ENCODE data around the gene COPS7B. TPM values are rescaled to one million over a fixed set of nuclear protein-coding genes. Genes with fewer than 3 reads are reported as not detected.

COPS7B gene
- total and polyA plus RNA-seq, 10 of the 15 experiments (the other 5 are each of a cell fraction or from before 2014, with no cell fraction given): 6.3 to 58.8 (median 40.4) TPM

DNA sequence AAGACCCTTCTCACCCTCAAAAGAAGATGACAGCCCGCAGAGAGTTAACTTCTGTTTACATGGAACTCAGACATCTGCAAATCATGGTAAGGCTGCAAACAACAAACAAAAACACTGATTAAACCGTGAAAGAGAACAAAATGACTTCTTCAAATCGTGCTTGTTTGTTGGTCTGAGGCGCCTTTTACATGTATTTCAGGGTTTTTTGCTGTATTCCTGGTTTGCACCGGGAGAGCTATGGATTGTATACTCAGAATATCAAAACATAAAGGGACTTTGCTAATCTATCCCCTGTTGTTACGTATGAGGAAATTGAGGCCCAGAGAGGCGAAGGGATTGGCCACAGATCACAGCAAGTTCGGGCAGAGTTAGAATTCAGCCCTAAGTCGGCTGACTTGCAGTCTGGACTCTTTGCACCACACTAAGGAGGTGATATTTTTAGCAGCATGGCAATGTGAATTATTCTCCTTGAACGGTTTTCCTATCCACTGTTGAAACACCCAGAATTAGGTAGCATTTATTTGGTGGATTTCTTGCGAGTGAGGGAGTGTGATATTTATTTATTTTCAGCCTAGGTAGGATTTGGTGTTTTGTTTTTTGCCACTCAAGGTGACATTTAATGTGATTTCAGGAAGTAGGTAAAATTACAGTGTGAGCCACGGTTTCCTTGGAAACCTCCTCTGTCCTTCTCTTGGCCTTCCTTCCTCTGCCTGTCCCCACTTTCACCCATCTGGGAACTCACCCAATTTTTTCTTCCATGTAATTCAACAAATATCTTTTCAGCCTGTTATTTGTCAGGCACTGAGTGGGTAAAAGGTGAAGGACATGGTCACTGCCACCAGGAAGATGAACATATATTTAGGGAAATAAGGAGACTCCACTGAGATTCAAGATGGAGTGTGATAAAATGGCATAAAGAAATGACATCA lies 4.2 kb upstream of the COPS7B start:
- ChIA-PET CTCF (interaction anchor here (1.7 kb wide), 1 partner anchor 75 kb away, joined by 4 read pairs; no protein-coding TSS in a partner anchor), RAD21 (ENCODE audit: unreplicated experiment) (interaction anchor here (1.4 kb wide), 1 partner anchor 12 kb away, joined by 4 read pairs; no protein-coding TSS in a partner anchor), POLR2A (interaction anchor here (0.5 to 2.4 kb wide), 5 partner anchors 10 to 177 kb away, joined by 3 to 9 read pairs (median 7); no protein-coding TSS in a partner anchor), SMC1A (ENCODE audit: uncharacterized antibody, unreplicated experiment) (interaction anchor here (1.0 to 1.4 kb wide), 3 partner anchors 17 to 61 kb away, joined by 3 to 5 read pairs (median 4); no protein-coding TSS in a partner anchor)
- H3K4me1 ChIP-seq (ENCODE audit: control insufficient read depth, insufficient read depth, low read length): peaks cover 10% of the 10 kb centered on the region
- BruUV-seq (replicated peaks): TSS peak; percentile 78
- intact Hi-C loops (cut with micrococcal nuclease; ENCODE audit: unreplicated experiment) (loop anchor here (1.0 to 2.0 kb wide), 5 partner anchors 13 to 170 kb away; partner anchors contain the start of gene PTMA), in situ Hi-C loops (cut with MboI) (no loop called here)
- FAIRE-seq: no peak
- no peaks in the 10 kb centered on the region for H3K9me3 ChIP-seq (replicated peaks; ENCODE audit: control insufficient read depth, insufficient read depth, low read length)
- H3K79me2 ChIP-seq (ENCODE audit: control insufficient read depth, insufficient read depth, low read length): peaks cover 37% of the 10 kb centered on the region
- no peaks in the 10 kb centered on the region for H3K27me3 ChIP-seq (replicated peaks in 1 of 2; ENCODE audit: control insufficient read depth in 2 of 2, insufficient read depth in 2 of 2, low read length in 1 of 2)
- peak overlapping the region; percentile 78 for H3K27ac ChIP-seq (ENCODE audit: control insufficient read depth, insufficient read depth)
- no peak for ATAC-seq
- peak overlapping the region; percentile 87 for H3K4me2 ChIP-seq (ENCODE audit: control insufficient read depth, insufficient read depth)
- no peaks in the 10 kb centered on the region; the same call in 1 of the 2 replicates for H4K20me1 ChIP-seq (ENCODE audit: control insufficient read depth, insufficient read depth)
- DNase-seq (ENCODE audit: low read depth, low spot score): peak; percentile 23
- peak overlapping the region; percentile 100 for H2AFZ ChIP-seq (ENCODE audit: control insufficient read depth, low read depth, low read length)
- no peaks in the 10 kb centered on the region for H3K36me3 ChIP-seq (ENCODE audit: control insufficient read depth in 2 of 2, insufficient read depth in 2 of 2, low read length in 1 of 2)
- 5% methylated on average over 12 of the region's 12 CpGs for WGBS (ENCODE audit: insufficient coverage, insufficient replicate concordance, low lambda C conversion rate, missing lambda C conversion rate)
- peak overlapping the region; percentile 91 for H3K4me3 ChIP-seq
- H3K9ac ChIP-seq (ENCODE audit: control insufficient read depth, insufficient read depth, low read length): peak overlapping the region; percentile 75
- TF ChIP-seq IKZF1 (conservative IDR thresholded peaks at IDR 0.05) (no peak), MYB (IDR thresholded peaks at IDR 0.05; ENCODE audit: borderline replicate concordance, low read depth, low read length) (no peak), HDAC2 (IDR thresholded peaks at IDR 0.05) (no peak), JUNB (IDR thresholded peaks at IDR 0.05) (no peak), JUND (IDR thresholded peaks at IDR 0.05; ENCODE audit: low read depth, low read length) (no peak), SP1 (IDR thresholded peaks at IDR 0.05; ENCODE audit: low read depth, low read length) (no peak), ZSCAN29 (IDR thresholded peaks at IDR 0.05) (no peak), RBBP5 (conservative IDR thresholded peaks at IDR 0.05) (no peak), FOS (IDR thresholded peaks at IDR 0.05; ENCODE audit: borderline replicate concordance, extremely low read depth, insufficient read length) (no peak), SMAD1 (IDR thresholded peaks at IDR 0.05; ENCODE audit: low read depth, partially characterized antibody) (no peak), MEF2B (IDR thresholded peaks at IDR 0.05; ENCODE audit: partially characterized antibody, poor library complexity, severe bottlenecking) (peak; percentile 5)
- TF ChIP-seq, protein P1, sequence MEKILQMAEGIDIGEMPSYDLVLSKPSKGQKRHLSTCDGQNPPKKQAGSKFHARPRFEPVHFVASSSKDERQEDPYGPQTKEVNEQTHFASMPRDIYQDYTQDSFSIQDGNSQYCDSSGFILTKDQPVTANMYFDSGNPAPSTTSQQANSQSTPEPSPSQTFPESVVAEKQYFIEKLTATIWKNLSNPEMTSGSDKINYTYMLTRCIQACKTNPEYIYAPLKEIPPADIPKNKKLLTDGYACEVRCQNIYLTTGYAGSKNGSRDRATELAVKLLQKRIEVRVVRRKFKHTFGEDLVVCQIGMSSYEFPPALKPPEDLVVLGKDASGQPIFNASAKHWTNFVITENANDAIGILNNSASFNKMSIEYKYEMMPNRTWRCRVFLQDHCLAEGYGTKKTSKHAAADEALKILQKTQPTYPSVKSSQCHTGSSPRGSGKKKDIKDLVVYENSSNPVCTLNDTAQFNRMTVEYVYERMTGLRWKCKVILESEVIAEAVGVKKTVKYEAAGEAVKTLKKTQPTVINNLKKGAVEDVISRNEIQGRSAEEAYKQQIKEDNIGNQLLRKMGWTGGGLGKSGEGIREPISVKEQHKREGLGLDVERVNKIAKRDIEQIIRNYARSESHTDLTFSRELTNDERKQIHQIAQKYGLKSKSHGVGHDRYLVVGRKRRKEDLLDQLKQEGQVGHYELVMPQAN (conservative IDR thresholded peaks at IDR 0.05): peak; percentile 10; the same call in 1 of the 2 replicates
- TF ChIP-seq, protein P2, sequence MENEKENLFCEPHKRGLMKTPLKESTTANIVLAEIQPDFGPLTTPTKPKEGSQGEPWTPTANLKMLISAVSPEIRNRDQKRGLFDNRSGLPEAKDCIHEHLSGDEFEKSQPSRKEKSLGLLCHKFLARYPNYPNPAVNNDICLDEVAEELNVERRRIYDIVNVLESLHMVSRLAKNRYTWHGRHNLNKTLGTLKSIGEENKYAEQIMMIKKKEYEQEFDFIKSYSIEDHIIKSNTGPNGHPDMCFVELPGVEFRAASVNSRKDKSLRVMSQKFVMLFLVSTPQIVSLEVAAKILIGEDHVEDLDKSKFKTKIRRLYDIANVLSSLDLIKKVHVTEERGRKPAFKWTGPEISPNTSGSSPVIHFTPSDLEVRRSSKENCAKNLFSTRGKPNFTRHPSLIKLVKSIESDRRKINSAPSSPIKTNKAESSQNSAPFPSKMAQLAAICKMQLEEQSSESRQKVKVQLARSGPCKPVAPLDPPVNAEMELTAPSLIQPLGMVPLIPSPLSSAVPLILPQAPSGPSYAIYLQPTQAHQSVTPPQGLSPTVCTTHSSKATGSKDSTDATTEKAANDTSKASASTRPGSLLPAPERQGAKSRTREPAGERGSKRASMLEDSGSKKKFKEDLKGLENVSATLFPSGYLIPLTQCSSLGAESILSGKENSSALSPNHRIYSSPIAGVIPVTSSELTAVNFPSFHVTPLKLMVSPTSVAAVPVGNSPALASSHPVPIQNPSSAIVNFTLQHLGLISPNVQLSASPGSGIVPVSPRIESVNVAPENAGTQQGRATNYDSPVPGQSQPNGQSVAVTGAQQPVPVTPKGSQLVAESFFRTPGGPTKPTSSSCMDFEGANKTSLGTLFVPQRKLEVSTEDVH (IDR thresholded peaks at IDR 0.05; ENCODE audit: low read depth, partially characterized antibody): no peak
- TF ChIP-seq, protein P3, sequence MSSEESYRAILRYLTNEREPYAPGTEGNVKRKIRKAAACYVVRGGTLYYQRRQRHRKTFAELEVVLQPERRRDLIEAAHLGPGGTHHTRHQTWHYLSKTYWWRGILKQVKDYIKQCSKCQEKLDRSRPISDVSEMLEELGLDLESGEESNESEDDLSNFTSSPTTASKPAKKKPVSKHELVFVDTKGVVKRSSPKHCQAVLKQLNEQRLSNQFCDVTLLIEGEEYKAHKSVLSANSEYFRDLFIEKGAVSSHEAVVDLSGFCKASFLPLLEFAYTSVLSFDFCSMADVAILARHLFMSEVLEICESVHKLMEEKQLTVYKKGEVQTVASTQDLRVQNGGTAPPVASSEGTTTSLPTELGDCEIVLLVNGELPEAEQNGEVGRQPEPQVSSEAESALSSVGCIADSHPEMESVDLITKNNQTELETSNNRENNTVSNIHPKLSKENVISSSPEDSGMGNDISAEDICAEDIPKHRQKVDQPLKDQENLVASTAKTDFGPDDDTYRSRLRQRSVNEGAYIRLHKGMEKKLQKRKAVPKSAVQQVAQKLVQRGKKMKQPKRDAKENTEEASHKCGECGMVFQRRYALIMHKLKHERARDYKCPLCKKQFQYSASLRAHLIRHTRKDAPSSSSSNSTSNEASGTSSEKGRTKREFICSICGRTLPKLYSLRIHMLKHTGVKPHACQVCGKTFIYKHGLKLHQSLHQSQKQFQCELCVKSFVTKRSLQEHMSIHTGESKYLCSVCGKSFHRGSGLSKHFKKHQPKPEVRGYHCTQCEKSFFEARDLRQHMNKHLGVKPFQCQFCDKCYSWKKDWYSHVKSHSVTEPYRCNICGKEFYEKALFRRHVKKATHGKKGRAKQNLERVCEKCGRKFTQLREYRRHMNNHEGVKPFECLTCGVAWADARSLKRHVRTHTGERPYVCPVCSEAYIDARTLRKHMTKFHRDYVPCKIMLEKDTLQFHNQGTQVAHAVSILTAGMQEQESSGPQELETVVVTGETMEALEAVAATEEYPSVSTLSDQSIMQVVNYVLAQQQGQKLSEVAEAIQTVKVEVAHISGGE (CRISPR knock-in tag; IDR thresholded peaks at IDR 0.05): no peak

Measured in GM12878 (cell line).